Vagina (tissue), 2 donors: ENCODE results near the gene ZNF516. TPM values are rescaled to one million over a fixed set of nuclear protein-coding genes. Genes with fewer than 3 reads are reported as not detected.

Source experiments
- DNase-seq, 2 donors: peaks; one replicate each; pipeline ENCODE4 v3.0.0-alpha.2; 2017; ENCODE audit errors: extremely low spot score in 2 of 2
- H3K27ac ChIP-seq: fragments of 200-600 bp; sonication (generic); one replicate; pipeline ENCODE4 v1.5.1; 2019
- H3K27me3 ChIP-seq: fragments of 200-600 bp; sonication (generic); one replicate; pipeline ENCODE4 v1.5.1; 2019
- H3K36me3 ChIP-seq, 2 donors: fragments of 200-600 bp; sonication (generic); one replicate each; pipeline ENCODE4 v1.5.1; 2017 to 2019
- H3K4me1 ChIP-seq: fragments of 200-600 bp; sonication (generic); one replicate; pipeline ENCODE4 v1.5.1; 2019
- H3K4me3 ChIP-seq, 2 donors: fragments of 200-600 bp; sonication (generic); 1 replicate in 1 of 2; 2 replicates in 1 of 2; pipeline ENCODE4 v1.5.1; 2016 to 2019
- H3K9me3 ChIP-seq: fragments of 200-600 bp; sonication (generic); one replicate; pipeline ENCODE4 v1.5.1; 2019
- POLR2A ChIP-seq, 2 donors: fragments of 450-650 bp; IDR thresholded peaks; one replicate each; pipeline ENCODE4 v1.6.1; 2017; ENCODE audit warnings: antibody characterized with exemption in 2 of 2, mild to moderate bottlenecking in 2 of 2, moderate library complexity in 2 of 2
- POLR2AphosphoS5 ChIP-seq, 2 donors: sonication (generic); formaldehyde crosslinking; IDR thresholded peaks; one replicate each; pipeline ENCODE4 v1.9.0; 2017; ENCODE audit warnings: antibody characterized with exemption in 2 of 2, mild to moderate bottlenecking in 2 of 2, low read depth in 1 of 2; ENCODE audit not compliant: insufficient read depth in 1 of 2
- intact Hi-C: fragments of 100-400 bp; cut with DNase I; formaldehyde crosslinking; loops from one replicate; pipeline ENCODE4 v1.15.1; 2023
- total RNA-seq: library from RNA; depleted of rRNA; stranded (reverse); fragments of >200 nt; gene quantifications from one replicate; pipeline ENCODE4 v1.2.3, GENCODE V29; 2016
- TF ChIP-seq, protein P1 (sequence below), 3 experiments: fragments of 450-650 bp in 2 of 3; fragments of 200-600 bp in 1 of 3; sonication (generic) in 1 of 3; IDR thresholded peaks; one replicate each; pipeline ENCODE4 v1.5.1; 2017 to 2019; ENCODE audit warnings: antibody characterized with exemption in 3 of 3, mild to moderate bottlenecking in 2 of 3, moderate library complexity in 2 of 3

ZNF516 gene
- total RNA-seq, 1 donor from 2014 or later = 46.4 TPM

DNA sequence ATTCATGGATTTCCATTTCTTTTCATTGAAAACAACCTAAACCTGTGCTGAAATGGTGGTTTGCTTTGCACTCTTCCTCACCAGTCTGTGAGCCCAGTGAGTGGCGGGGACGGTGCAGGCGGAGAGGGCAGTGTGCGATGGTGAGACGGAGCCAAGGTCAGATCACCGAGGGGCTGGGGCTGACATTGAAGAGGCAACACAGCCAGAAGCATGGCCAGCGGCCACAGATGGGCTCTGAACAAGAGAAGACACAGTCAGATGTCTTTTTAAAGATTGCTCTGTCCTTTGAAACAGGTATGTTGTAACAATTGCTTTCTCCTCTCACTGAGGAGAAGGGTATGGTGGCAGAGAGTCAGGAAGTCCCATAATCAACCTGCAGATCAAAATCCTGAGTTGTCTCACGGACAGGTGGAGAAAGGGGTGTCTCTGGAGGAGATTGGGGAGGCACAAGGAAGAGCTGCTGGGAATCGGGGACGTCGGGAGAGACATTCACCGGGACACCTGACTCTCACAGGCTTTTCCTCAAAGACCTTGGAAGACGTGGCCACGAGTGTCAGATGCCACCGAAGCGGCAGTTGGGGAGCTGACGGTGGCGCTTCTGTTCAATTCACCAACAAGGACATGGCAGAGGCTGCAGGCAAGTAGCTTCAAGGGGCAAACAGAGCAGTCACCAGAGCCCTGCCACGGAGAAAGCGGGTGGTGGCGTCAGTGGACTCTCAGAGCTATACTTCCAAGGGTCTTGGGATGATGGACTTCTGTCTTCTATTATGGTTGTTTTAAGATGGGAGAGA lies 12.1 kb upstream of the ZNF516 start:
- no peaks in the 10 kb centered on the region for H3K27me3 ChIP-seq
- no peaks in the 10 kb centered on the region for H3K9me3 ChIP-seq
- no peak for TF ChIP-seq POLR2AphosphoS5 (IDR thresholded peaks at IDR 0.05; ENCODE audit: insufficient read depth in 1 of 2, low read depth in 1 of 2)
- no peak for TF ChIP-seq POLR2A (IDR thresholded peaks at IDR 0.05)
- TF ChIP-seq, protein P1, sequence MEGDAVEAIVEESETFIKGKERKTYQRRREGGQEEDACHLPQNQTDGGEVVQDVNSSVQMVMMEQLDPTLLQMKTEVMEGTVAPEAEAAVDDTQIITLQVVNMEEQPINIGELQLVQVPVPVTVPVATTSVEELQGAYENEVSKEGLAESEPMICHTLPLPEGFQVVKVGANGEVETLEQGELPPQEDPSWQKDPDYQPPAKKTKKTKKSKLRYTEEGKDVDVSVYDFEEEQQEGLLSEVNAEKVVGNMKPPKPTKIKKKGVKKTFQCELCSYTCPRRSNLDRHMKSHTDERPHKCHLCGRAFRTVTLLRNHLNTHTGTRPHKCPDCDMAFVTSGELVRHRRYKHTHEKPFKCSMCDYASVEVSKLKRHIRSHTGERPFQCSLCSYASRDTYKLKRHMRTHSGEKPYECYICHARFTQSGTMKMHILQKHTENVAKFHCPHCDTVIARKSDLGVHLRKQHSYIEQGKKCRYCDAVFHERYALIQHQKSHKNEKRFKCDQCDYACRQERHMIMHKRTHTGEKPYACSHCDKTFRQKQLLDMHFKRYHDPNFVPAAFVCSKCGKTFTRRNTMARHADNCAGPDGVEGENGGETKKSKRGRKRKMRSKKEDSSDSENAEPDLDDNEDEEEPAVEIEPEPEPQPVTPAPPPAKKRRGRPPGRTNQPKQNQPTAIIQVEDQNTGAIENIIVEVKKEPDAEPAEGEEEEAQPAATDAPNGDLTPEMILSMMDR (IDR thresholded peaks at IDR 0.05) = no peak
- intact Hi-C loops = no loop called here
- H3K4me1 ChIP-seq = no peaks in the 10 kb centered on the region
- no peak overlapping the region for H3K27ac ChIP-seq
- no peak for DNase-seq
- no peaks in the 10 kb centered on the region for H3K36me3 ChIP-seq
- no peak overlapping the region for H3K4me3 ChIP-seq

DNA sequence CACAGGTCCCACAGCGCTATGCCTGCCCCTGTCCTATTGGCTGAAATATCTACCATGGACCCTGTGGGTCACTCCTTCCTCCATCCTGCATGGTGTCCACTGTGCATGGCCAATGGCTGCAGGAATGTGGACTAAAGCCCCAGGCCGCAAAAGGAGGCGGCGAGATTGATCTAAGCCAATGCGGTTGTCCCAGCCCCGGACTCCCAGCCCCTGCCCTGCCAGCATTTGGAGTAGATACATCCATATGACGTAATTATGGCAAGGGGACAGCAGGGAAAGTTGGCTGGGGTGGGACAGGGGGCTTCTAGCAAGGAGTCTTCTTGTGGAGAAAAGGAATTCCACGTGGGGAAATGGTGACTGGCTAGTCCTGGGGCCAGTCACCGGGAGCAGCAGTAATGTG lies 11.4 kb upstream of the ZNF516 start:
- Histone ChIP-seq H3K4me1 (no peaks in the 10 kb centered on the region), H3K27ac (no peak overlapping the region), H3K27me3 (no peaks in the 10 kb centered on the region), H3K36me3 (no peaks in the 10 kb centered on the region), H3K9me3 (no peaks in the 10 kb centered on the region), H3K4me3 (no peak overlapping the region)
- intact Hi-C loops = no loop called here
- TF ChIP-seq POLR2A (IDR thresholded peaks at IDR 0.05) = no peak
- TF ChIP-seq, protein P1 (IDR thresholded peaks at IDR 0.05) = no peak
- no peak for TF ChIP-seq POLR2AphosphoS5 (IDR thresholded peaks at IDR 0.05; ENCODE audit: insufficient read depth in 1 of 2, low read depth in 1 of 2)
- no peak for DNase-seq

DNA sequence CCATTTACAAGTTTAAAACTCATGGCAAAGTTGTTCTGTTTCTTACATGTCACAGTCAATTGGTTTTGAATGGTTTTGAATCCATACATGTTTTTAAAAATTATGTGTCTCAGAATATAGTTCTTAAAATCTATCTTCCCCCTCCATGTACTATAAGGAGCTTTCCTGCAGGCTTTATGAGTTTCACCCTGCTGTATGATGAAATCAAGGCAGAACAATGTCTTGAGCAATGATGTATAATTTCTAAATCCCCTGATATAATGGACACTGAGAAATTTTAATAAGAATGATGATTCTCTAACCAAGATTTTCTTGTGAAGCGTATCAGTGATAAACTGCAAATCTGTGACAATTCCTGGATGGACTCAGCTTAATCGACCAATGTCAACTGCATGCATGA lies 10.6 kb upstream of the ZNF516 start:
- TF ChIP-seq POLR2AphosphoS5 (IDR thresholded peaks at IDR 0.05; ENCODE audit: insufficient read depth in 1 of 2, low read depth in 1 of 2) = no peak
- TF ChIP-seq POLR2A (IDR thresholded peaks at IDR 0.05) = no peak
- TF ChIP-seq, protein P1 (IDR thresholded peaks at IDR 0.05) = no peak
- H3K27ac ChIP-seq = no peak overlapping the region
- no peak for DNase-seq
- H3K36me3 ChIP-seq = no peaks in the 10 kb centered on the region
- H3K4me1 ChIP-seq = no peaks in the 10 kb centered on the region
- no peaks in the 10 kb centered on the region for H3K27me3 ChIP-seq
- intact Hi-C loops = no loop called here
- no peaks in the 10 kb centered on the region for H3K9me3 ChIP-seq
- H3K4me3 ChIP-seq = no peak overlapping the region

DNA sequence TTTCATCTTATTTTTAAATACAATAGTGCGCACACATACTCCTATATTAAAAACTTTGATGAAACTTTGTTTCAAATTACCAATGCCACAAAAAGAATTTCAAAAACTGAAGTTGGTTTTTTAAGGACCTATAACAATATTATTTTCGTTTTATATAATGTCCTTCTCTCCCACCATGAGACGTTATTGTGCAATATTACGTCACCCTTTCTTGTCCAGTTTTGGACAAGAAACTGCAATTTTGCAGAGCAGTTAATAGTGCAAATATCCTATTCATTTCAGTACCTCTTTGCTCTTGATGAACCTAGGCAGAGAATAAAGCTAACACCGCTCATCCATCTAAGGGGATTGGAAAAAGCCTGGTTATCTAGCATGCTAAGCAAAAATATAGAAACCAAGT lies 9.7 kb upstream of the ZNF516 start:
- no peaks in the 10 kb centered on the region for H3K27me3 ChIP-seq
- no peaks in the 10 kb centered on the region for H3K36me3 ChIP-seq
- H3K27ac ChIP-seq = no peak overlapping the region
- DNase-seq = no peak
- intact Hi-C loops = no loop called here
- H3K4me1 ChIP-seq = no peaks in the 10 kb centered on the region
- no peak for TF ChIP-seq POLR2A (IDR thresholded peaks at IDR 0.05)
- TF ChIP-seq, protein P1 (IDR thresholded peaks at IDR 0.05) = no peak
- no peak for TF ChIP-seq POLR2AphosphoS5 (IDR thresholded peaks at IDR 0.05; ENCODE audit: insufficient read depth in 1 of 2, low read depth in 1 of 2)
- no peak overlapping the region for H3K4me3 ChIP-seq
- H3K9me3 ChIP-seq = no peaks in the 10 kb centered on the region

DNA sequence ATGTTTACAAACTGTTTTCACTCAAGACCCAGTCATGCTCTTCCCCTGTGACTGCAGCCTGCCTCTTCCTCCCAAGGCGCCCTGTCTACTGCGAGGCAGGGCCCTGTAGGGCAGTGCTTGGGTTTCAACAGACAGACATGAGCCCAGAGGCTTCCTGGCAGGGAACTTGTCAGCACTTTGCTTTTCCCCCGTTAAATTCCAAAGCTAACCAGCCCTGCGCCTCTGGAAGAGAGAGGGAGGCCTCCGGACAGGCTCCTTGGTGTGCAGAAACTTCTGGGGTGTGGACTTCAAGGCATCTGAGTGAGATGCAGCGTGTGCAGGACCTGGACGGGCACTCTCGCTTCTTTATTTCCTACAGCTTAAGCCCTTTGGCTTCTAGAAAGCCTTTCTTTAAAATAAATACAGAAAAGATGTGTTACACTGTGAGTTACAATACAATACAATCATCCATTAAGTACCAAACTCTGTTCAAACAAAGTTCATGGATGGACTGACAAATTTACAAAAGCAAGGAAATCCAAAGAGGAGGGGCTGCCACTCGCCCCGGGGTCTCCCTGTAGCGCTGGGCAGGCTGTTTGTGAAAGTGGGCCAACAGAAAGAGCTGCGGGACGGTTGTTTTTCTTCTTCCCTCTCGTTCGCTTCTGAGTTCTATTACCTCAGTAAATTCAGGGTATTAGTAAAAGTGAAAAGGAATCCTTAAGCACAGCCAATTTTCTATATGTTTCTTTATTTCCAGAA lies 8.8 kb upstream of the ZNF516 start:
- Histone ChIP-seq H3K36me3 (no peaks in the 10 kb centered on the region), H3K27ac (peak overlapping the region; percentile 44), H3K27me3 (no peaks in the 10 kb centered on the region), H3K4me1 (no peaks in the 10 kb centered on the region), H3K4me3 (no peak overlapping the region), H3K9me3 (no peaks in the 10 kb centered on the region)
- TF ChIP-seq POLR2A (IDR thresholded peaks at IDR 0.05) (no peak), POLR2AphosphoS5 (IDR thresholded peaks at IDR 0.05; ENCODE audit: insufficient read depth in 1 of 2, low read depth in 1 of 2) (peak in 1 of 2 donors; percentile 13)
- TF ChIP-seq, protein P1 (IDR thresholded peaks at IDR 0.05) = no peak
- no peak for DNase-seq
- intact Hi-C loops = no loop called here
